Caco-2 (cell line): ENCODE data around the gene MRRF. TPM values are rescaled to one million over a fixed set of nuclear protein-coding genes. Genes with fewer than 3 reads are reported as not detected.

Experiments
- BruUV-seq: library from RNA; stranded (reverse); fragments of 400-500 nt; replicated peaks from 2 replicates; lab custom pipeline; 2021; lab: Mats Ljungman, UMichigan
- CTCF ChIA-PET: fragments of 300-600 bp; sonication (Branson Sonifier 250); formaldehyde crosslinking; loops from one replicate; lab custom pipeline; 2022; ENCODE audit warnings: antibody characterized with exemption; lab: Charles Lee
- POLR2A ChIA-PET: fragments of 300-600 bp; sonication (Branson Sonifier 250); formaldehyde crosslinking; loops from one replicate; lab custom pipeline; 2022; ENCODE audit warnings: antibody characterized with exemption; lab: Charles Lee
- DNase-seq, 2 experiments: peaks; one replicate each; pipeline versions ENCODE4 v3.0.0 to v3.0.0-alpha.2; 2020 to 2022
- H3K27me3 ChIP-seq: replicated peaks from 2 replicates; pipeline ENCODE4 v1.6.0; 2011; ENCODE audit warnings: low read length; ENCODE audit not compliant: control insufficient read depth, insufficient read depth
- H3K36me3 ChIP-seq: 2 replicates; pipeline ENCODE4 v1.5.1; 2011; ENCODE audit warnings: low read length; ENCODE audit not compliant: control insufficient read depth, insufficient read depth
- H3K4me1 ChIP-seq: fragments of 250-450 bp; sonication (Bioruptor Pico); 2 replicates; pipeline ENCODE4 v1.5.1; 2020; ENCODE audit warnings: mild to moderate bottlenecking
- H3K4me3 ChIP-seq: 2 replicates; pipeline ENCODE4 v1.5.1; 2011; ENCODE audit warnings: low read depth, mild to moderate bottlenecking, control low read depth, low read length
- H3K9me3 ChIP-seq: fragments of 250-450 bp; sonication (Bioruptor Pico); 2 replicates; pipeline ENCODE4 v1.5.1; 2020; ENCODE audit warnings: mild to moderate bottlenecking, moderate library complexity
- H3K27ac Mint-ChIP-seq: one replicate; pipeline ENCODE4 v1.8.0; 2022; ENCODE audit warnings: mixed read lengths; ENCODE audit not compliant: unreplicated experiment
- H3K27me3 Mint-ChIP-seq: one replicate; pipeline ENCODE4 v1.8.0; 2022; ENCODE audit warnings: mixed read lengths; ENCODE audit not compliant: insufficient read depth, unreplicated experiment
- H3K36me3 Mint-ChIP-seq: one replicate; pipeline ENCODE4 v1.8.0; 2022; ENCODE audit warnings: mild to moderate bottlenecking, mixed read lengths; ENCODE audit not compliant: insufficient read depth, unreplicated experiment
- H3K4me1 Mint-ChIP-seq: one replicate; pipeline ENCODE4 v1.8.0; 2022; ENCODE audit warnings: low read depth, mixed read lengths; ENCODE audit not compliant: unreplicated experiment
- H3K4me3 Mint-ChIP-seq: one replicate; pipeline ENCODE4 v1.8.0; 2022; ENCODE audit warnings: mild to moderate bottlenecking, moderate library complexity, mixed read lengths; ENCODE audit not compliant: unreplicated experiment
- H3K9me3 Mint-ChIP-seq: one replicate; pipeline ENCODE4 v1.8.0; 2022; ENCODE audit warnings: mixed read lengths; ENCODE audit not compliant: unreplicated experiment
- intact Hi-C: fragments of 100-400 bp; cut with micrococcal nuclease; formaldehyde crosslinking; loops from one replicate; pipeline ENCODE4 v1.10.0; 2022; ENCODE audit not compliant: unreplicated experiment
- total RNA-seq: library from RNA; stranded (reverse); gene quantifications from 2 replicates; pipeline ENCODE4 v1.2.3, GENCODE V29; 2022
- TF ChIP-seq, protein P1 (sequence below), 2 experiments: fragments of 200-600 bp in 1 of 2; IDR thresholded peaks; 1 replicate in 1 of 2; 2 replicates in 1 of 2; pipeline versions ENCODE4 v1.5.1 to v1.8.0; 2011 to 2022; ENCODE audit warnings: antibody characterized with exemption in 1 of 2, control low read depth in 1 of 2, inconsistent platforms in 1 of 2, low read depth in 1 of 2, low read length in 1 of 2, mild to moderate bottlenecking in 1 of 2, moderate library complexity in 1 of 2; ENCODE audit not compliant: insufficient read depth in 1 of 2, severe bottlenecking in 1 of 2, unreplicated experiment in 1 of 2

MRRF gene
- total RNA-seq, 1 experiment from 2014 or later: 64.6 TPM

GRCh38 chr9:122228191-122228567 lies 36.5 kb upstream of the MRRF start:
- intact Hi-C loops: no loop called here
- Mint-ChIP-seq H3K36me3 (no peaks in the 10 kb centered on the region), H3K27ac (no peak overlapping the region), H3K9me3 (no peaks in the 10 kb centered on the region), H3K4me3 (no peak overlapping the region), H3K4me1 (no peaks in the 10 kb centered on the region), H3K27me3 (peaks cover 5% of the 10 kb centered on the region)
- ChIA-PET POLR2A (interaction anchor here (0.6 kb wide), 1 partner anchor 16 kb away, joined by 8 read pairs; no protein-coding TSS in a partner anchor), CTCF (interaction anchor here (1.0 kb wide), 1 partner anchor 492 kb away, joined by 4 read pairs; no protein-coding TSS in a partner anchor)
- no peak for DNase-seq
- Histone ChIP-seq H3K27me3 (peaks cover 1% of the 10 kb centered on the region; the same call in 1 of the 2 replicates), H3K36me3 (no peaks in the 10 kb centered on the region), H3K4me1 (0 out of 2 replicates have a peak, but pooled peaks cover 8% of the 10 kb centered on the region), H3K4me3 (peak overlapping the region; percentile 47), H3K9me3 (no peaks in the 10 kb centered on the region)
- no TSS peak for BruUV-seq
- TF ChIP-seq, protein P1, sequence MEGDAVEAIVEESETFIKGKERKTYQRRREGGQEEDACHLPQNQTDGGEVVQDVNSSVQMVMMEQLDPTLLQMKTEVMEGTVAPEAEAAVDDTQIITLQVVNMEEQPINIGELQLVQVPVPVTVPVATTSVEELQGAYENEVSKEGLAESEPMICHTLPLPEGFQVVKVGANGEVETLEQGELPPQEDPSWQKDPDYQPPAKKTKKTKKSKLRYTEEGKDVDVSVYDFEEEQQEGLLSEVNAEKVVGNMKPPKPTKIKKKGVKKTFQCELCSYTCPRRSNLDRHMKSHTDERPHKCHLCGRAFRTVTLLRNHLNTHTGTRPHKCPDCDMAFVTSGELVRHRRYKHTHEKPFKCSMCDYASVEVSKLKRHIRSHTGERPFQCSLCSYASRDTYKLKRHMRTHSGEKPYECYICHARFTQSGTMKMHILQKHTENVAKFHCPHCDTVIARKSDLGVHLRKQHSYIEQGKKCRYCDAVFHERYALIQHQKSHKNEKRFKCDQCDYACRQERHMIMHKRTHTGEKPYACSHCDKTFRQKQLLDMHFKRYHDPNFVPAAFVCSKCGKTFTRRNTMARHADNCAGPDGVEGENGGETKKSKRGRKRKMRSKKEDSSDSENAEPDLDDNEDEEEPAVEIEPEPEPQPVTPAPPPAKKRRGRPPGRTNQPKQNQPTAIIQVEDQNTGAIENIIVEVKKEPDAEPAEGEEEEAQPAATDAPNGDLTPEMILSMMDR (IDR thresholded peaks at IDR 0.05; ENCODE audit: insufficient read depth in 1 of 2, low read depth in 1 of 2, low read length in 1 of 2, severe bottlenecking in 1 of 2, unreplicated experiment in 1 of 2): no peak

DNA sequence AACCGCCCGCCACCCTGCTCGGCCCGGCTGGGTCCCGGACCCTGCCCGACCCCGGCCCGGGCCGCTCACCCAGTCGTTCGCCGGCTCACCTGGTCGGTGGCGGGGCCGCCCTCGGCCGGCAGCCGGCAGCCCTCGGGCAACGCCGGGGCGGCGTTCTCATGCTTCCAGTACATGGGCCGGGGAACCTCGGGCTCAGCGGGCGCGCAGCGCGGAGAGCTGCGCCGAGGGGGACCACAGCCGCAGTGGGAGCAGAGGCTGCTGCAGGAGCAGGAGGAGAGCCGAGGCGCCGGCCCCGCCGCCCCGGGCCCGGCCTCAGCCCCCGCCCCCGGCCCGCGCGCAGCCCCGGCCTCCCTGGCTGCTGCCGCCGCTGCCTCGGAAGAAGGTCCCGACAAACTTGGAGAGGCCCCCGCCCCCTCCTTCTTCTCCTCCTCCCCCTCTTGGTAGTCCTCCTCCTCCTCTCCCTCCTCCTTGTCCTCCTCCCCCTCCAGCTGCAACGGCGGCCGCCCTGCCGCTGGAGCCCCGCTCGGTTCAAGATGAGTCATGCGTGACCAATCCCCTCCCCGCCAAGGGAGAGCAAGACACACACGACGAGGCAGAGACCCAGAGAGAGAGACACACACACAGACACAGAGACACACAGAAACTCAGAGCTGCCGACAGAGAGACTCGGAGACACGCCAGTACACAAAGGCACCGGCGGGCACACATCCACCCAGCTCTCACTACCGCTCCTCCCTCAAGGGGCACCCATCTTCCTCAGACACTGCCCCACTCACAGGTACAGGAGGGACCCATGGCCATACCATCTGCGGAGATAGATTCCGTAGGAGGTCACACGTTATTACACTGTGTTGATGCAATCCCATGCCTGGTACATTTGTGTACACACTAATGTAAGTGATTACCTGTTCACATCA lies 35.9 kb upstream of the MRRF start, which contains the start of gene LHX6:
TSS of gene LHX6 (minus strand) at position 390 of the 917 bp plus-strand sequence. CDS start at position 173, 217 bp downstream.
- POLR2A ChIA-PET: interaction anchor here (0.6 kb wide), 1 partner anchor 17 kb away, joined by 8 read pairs; no protein-coding TSS in a partner anchor
- CTCF ChIA-PET: interaction anchor here (1.0 kb wide), 1 partner anchor 492 kb away, joined by 4 read pairs; no protein-coding TSS in a partner anchor
- Histone ChIP-seq H3K36me3 (no peaks in the 10 kb centered on the region), H3K4me3 (peak within 1 kb of the TSS; percentile 47), H3K27me3 (peaks cover 1% of the 10 kb centered on the region; the same call in 1 of the 2 replicates), H3K4me1 (0 out of 2 replicates have a peak, but pooled peaks cover 8% of the 10 kb centered on the region), H3K9me3 (no peaks in the 10 kb centered on the region)
- Mint-ChIP-seq H3K36me3 (no peaks in the 10 kb centered on the region), H3K27me3 (peaks cover 5% of the 10 kb centered on the region), H3K27ac (no peak within 1 kb of the TSS), H3K9me3 (no peaks in the 10 kb centered on the region), H3K4me1 (no peaks in the 10 kb centered on the region), H3K4me3 (no peak within 1 kb of the TSS)
- BruUV-seq: no TSS peak
- TF ChIP-seq, protein P1 (IDR thresholded peaks at IDR 0.05; ENCODE audit: insufficient read depth in 1 of 2, low read depth in 1 of 2, low read length in 1 of 2, severe bottlenecking in 1 of 2, unreplicated experiment in 1 of 2): no peak
- peak in 1 of 2 experiments; percentile 43 for DNase-seq
- intact Hi-C loops: no loop called here

DNA sequence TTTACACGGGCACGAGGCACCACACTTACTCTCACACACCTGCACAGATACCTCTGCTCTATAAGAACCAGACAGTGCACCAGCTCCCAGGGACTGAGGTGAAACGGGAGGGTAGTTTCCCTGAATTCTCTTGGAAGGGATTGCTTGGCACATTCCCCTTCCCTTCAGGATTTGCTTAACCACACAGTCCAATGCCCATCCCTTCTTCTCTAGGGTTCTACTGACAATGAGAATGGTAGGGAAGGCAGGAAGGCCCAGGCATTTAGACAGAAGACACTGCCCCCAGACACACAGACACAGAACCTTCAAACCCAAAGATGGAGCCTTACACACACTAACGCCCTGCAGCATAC lies 35.2 kb upstream of the MRRF start:
- H3K9me3 ChIP-seq: no peaks in the 10 kb centered on the region
- Mint-ChIP-seq H3K9me3 (no peaks in the 10 kb centered on the region), H3K36me3 (no peaks in the 10 kb centered on the region), H3K4me1 (no peaks in the 10 kb centered on the region), H3K27ac (no peak overlapping the region), H3K27me3 (peaks cover 8% of the 10 kb centered on the region), H3K4me3 (no peak overlapping the region)
- 0 out of 2 replicates have a peak, but pooled peaks cover 8% of the 10 kb centered on the region for H3K4me1 ChIP-seq
- ChIA-PET POLR2A (no interaction called here), CTCF (no interaction called here)
- H3K27me3 ChIP-seq: peaks cover 1% of the 10 kb centered on the region; the same call in 1 of the 2 replicates
- no peak for DNase-seq
- TF ChIP-seq, protein P1 (IDR thresholded peaks at IDR 0.05; ENCODE audit: insufficient read depth in 1 of 2, low read depth in 1 of 2, low read length in 1 of 2, severe bottlenecking in 1 of 2, unreplicated experiment in 1 of 2): no peak
- no TSS peak for BruUV-seq
- no peaks in the 10 kb centered on the region for H3K36me3 ChIP-seq
- intact Hi-C loops: no loop called here
- H3K4me3 ChIP-seq: no peak overlapping the region
